Loucy (cell line): ENCODE data around the gene CFAP100.

Experiments
- H2AFZ ChIP-seq: fragments of 200-600 bp; sonication (generic); 2 replicates; pipeline ENCODE4 v1.6.0; 2016; ENCODE audit warnings: antibody characterized with exemption, mild to moderate bottlenecking, low read length, moderate library complexity
- H3F3A ChIP-seq: fragments of 200-600 bp; 2 replicates; pipeline ENCODE4 v1.6.0; 2016; ENCODE audit warnings: antibody characterized with exemption, low read depth, mild to moderate bottlenecking
- H3K27me3 ChIP-seq: fragments of 200-600 bp; sonication (generic); 2 replicates; pipeline ENCODE4 v1.6.1; 2014; ENCODE audit warnings: low read length, mild to moderate bottlenecking; ENCODE audit not compliant: insufficient read depth, poor library complexity, severe bottlenecking
- H3K36me3 ChIP-seq: fragments of 200-600 bp; sonication (generic); 2 replicates; pipeline ENCODE4 v1.6.1; 2016; ENCODE audit warnings: low read length; ENCODE audit not compliant: insufficient read depth
- H3K4me1 ChIP-seq: fragments of 200-600 bp; sonication (generic); 2 replicates; pipeline ENCODE4 v1.5.1; 2014; ENCODE audit warnings: low read length, mild to moderate bottlenecking; ENCODE audit not compliant: insufficient read depth, poor library complexity, severe bottlenecking
- H3K4me2 ChIP-seq: fragments of 200-600 bp; sonication (generic); 2 replicates; pipeline ENCODE4 v1.6.0; 2014; ENCODE audit warnings: antibody characterized with exemption, low read length, low read depth, mild to moderate bottlenecking; ENCODE audit not compliant: poor library complexity, severe bottlenecking
- H3K4me3 ChIP-seq: fragments of 200-600 bp; sonication (generic); 2 replicates; pipeline ENCODE4 v1.5.1; 2014; ENCODE audit warnings: low read length, mild to moderate bottlenecking, mixed read lengths; ENCODE audit not compliant: poor library complexity, severe bottlenecking
- H3K79me2 ChIP-seq: fragments of 200-600 bp; sonication (generic); 2 replicates; pipeline ENCODE4 v1.6.1; 2014; ENCODE audit warnings: low read length; ENCODE audit not compliant: insufficient read depth
- H3K9ac ChIP-seq: fragments of 200-600 bp; sonication (generic); 2 replicates; pipeline ENCODE4 v1.6.0; 2014; ENCODE audit warnings: mild to moderate bottlenecking, low read depth, low read length, moderate library complexity; ENCODE audit not compliant: poor library complexity, severe bottlenecking
- H3K9me2 ChIP-seq: fragments of 200-600 bp; sonication (generic); replicated peaks from 2 replicates; pipeline ENCODE4 v1.6.1; 2016; ENCODE audit warnings: low read depth, low read length, mixed read lengths
- H3K9me3 ChIP-seq: fragments of 200-600 bp; sonication (generic); 2 replicates; pipeline ENCODE4 v1.6.1; 2014; ENCODE audit warnings: mild to moderate bottlenecking, antibody characterized with exemption, low read length, low read depth; ENCODE audit not compliant: insufficient read depth
- H4K20me1 ChIP-seq: fragments of 200-600 bp; sonication (generic); 2 replicates; pipeline ENCODE4 v1.6.0; 2014; ENCODE audit warnings: antibody characterized with exemption, low read length, mild to moderate bottlenecking; ENCODE audit not compliant: insufficient read depth, poor library complexity, severe bottlenecking
- EZH2phosphoT487 ChIP-seq: fragments of 200-600 bp; IDR thresholded peaks from 2 replicates; pipeline ENCODE4 v1.6.1; 2018; ENCODE audit warnings: antibody characterized with exemption, mild to moderate bottlenecking, moderate library complexity, borderline replicate concordance
- TF ChIP-seq, protein P1 (sequence below): fragments of 200-600 bp; sonication (generic); conservative IDR thresholded peaks from 2 replicates; pipeline ENCODE4 v1.5.1; 2014; ENCODE audit warnings: mild to moderate bottlenecking, antibody characterized with exemption, low read length

CFAP100 gene

DNA sequence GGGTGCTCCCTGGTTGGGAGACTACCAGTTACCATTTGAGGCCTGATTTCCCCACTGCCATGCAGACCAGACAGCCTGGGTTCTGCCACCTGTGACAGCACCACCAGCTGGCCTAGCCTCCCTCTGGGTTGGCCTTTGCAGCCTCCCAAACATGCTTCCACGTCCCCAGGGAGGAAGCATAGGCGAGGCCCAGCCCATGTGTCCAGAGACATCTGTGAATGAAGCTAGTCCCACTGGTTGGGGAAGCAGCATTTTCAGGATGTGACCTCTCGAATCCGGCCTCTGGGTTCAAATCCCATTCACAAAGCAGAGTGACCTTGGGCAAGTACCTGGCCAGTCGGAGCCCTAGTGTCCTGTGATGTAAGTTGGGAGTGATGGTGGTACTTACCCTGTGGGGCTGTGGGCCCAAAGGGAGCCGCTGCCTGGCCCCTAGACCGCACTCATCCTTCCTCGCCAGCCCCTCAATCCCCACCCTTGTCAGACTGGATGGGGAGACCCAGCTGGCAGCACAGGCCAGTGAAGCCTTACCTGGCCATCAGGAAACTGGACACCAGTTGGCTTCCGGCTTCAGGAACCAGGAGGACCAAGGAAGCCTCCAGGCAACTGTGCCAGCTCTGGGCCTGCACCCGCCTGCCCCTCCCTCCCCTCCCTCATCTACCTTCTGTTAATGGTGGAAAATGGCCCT, 43.5 kb upstream of the CFAP100 start:
- TF ChIP-seq, protein P1, sequence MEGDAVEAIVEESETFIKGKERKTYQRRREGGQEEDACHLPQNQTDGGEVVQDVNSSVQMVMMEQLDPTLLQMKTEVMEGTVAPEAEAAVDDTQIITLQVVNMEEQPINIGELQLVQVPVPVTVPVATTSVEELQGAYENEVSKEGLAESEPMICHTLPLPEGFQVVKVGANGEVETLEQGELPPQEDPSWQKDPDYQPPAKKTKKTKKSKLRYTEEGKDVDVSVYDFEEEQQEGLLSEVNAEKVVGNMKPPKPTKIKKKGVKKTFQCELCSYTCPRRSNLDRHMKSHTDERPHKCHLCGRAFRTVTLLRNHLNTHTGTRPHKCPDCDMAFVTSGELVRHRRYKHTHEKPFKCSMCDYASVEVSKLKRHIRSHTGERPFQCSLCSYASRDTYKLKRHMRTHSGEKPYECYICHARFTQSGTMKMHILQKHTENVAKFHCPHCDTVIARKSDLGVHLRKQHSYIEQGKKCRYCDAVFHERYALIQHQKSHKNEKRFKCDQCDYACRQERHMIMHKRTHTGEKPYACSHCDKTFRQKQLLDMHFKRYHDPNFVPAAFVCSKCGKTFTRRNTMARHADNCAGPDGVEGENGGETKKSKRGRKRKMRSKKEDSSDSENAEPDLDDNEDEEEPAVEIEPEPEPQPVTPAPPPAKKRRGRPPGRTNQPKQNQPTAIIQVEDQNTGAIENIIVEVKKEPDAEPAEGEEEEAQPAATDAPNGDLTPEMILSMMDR = no peak
- TF ChIP-seq EZH2phosphoT487 = no peak

DNA sequence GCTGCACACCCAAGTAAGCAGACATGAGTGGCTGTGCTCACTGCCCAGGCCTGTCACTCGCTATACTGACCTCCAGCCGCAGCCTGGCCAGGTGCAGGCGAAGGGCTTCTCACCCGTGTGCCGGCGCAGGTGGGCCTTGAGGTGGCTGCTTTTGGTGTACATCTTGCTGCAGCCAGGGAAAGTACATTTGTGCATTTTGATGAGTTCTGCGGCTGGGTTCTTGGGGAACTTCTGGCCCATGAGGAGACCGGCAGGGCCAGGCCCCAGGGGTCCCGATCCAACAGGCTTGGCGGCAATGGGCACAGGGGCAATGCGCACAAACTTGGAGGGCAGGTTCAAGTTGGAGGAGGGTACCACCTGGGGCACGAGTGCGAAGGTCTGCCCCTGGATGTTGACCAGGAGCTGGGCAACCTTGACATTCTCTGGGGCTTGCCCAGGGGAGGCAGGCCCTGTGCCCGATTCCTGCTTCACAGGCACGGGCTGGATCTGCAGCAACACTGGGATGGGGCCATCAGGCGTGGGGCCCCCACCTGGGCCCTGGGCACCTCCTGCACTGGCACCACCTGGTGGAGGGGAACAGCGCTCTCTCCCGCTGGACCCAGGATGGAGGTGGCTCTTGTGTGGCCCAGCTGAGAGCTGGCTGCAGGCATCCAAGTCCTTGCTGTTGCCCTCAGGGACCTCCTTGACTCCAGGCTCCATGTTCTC, 42.8 kb upstream of the CFAP100 start:
- Histone ChIP-seq H3K9ac (no peak overlapping the region), H3K27me3 (no peaks in the 10 kb centered on the region)

More for the DNA sequence above, 43.5 kb upstream of the CFAP100 start:
- Histone ChIP-seq H3K9me3 (no peaks in the 10 kb centered on the region), H3F3A (no peaks in the 10 kb centered on the region), H3K9me2 (no peaks in the 10 kb centered on the region), H3K36me3 (no peaks in the 10 kb centered on the region), H3K79me2 (no peaks in the 10 kb centered on the region), H3K4me3 (no peak overlapping the region), H3K27me3 (no peaks in the 10 kb centered on the region), H2AFZ (no peak overlapping the region), H3K4me2 (no peak overlapping the region), H3K9ac (no peak overlapping the region), H3K4me1 (peaks cover 14% of the 10 kb centered on the region), H4K20me1 (no peaks in the 10 kb centered on the region)

DNA sequence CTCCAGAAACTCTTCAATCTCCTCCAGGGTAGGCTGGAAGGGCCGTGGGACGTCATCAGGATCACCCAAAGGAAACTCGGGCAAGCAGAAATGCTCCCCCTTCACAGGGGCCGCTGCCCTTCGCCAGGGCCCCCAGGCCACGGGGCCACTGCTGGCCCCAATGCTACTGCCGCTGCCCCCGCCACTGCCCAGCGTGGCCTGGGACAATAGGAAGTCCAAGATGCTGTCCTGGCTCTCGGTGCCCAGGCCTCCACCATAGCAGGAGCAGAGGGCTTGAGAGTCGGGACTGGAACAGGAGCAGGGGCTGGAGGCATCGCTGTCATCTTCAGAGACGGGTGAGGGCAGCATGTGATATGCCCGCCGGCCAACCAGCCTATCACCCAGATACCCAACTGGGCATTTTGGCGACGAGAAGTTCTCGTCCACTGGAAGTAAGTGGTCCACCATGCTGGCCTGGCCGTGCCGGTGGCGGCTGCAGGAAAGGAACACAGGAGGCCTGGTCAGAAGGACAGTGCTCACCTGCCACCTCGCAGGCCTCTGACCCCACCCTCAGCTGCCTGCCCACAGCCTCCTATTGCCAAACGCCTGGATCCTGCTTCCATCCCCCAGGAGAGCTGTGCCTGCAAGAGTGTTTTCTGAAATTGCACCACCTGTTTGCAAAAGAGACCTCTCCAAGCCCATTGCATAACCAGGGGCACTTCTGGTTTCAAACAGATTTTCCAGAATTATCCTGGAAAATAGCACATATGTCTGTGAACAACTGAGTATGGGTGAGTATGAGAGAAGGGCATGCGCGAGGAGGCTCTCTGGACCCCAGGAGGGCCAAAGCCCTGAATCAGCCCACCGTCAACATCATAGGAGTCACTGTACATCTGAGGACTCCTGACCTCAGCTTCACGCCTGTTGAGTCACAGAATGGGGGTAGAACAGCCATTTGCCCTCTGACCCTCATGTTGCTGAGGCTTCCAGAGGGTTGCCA, 41.9 kb upstream of the CFAP100 start:
- TF ChIP-seq, protein P1 = no peak
- TF ChIP-seq EZH2phosphoT487 = no peak
- H4K20me1 ChIP-seq = no peaks in the 10 kb centered on the region
- H3K9me2 ChIP-seq = no peaks in the 10 kb centered on the region
- no peaks in the 10 kb centered on the region for H3K36me3 ChIP-seq
- no peak overlapping the region for H3K9ac ChIP-seq
- no peaks in the 10 kb centered on the region for H3K79me2 ChIP-seq
- no peaks in the 10 kb centered on the region for H3K9me3 ChIP-seq
- no peak overlapping the region for H3K4me3 ChIP-seq
- no peaks in the 10 kb centered on the region for H3F3A ChIP-seq
- H3K4me1 ChIP-seq = peaks cover 14% of the 10 kb centered on the region
- no peaks in the 10 kb centered on the region for H3K27me3 ChIP-seq
- H3K4me2 ChIP-seq = no peak overlapping the region
- H2AFZ ChIP-seq = no peak overlapping the region

More for the DNA sequence above, 42.8 kb upstream of the CFAP100 start:
- TF ChIP-seq, protein P1 = peak; percentile 39
- no peak for TF ChIP-seq EZH2phosphoT487
- Histone ChIP-seq H3K4me2 (no peak overlapping the region), H4K20me1 (no peaks in the 10 kb centered on the region), H3K9me3 (no peaks in the 10 kb centered on the region), H3F3A (no peaks in the 10 kb centered on the region), H3K79me2 (no peaks in the 10 kb centered on the region), H2AFZ (no peak overlapping the region), H3K4me3 (no peak overlapping the region), H3K36me3 (no peaks in the 10 kb centered on the region), H3K4me1 (peaks cover 14% of the 10 kb centered on the region), H3K9me2 (no peaks in the 10 kb centered on the region)
